ENCODE results near the gene ATP2C1. TPM values are rescaled to one million over a fixed set of nuclear protein-coding genes. Genes with fewer than 3 reads are reported as not detected.

ATP2C1 gene
- total and polyA plus RNA-seq, 2 donors (not counting 1 experiment from before 2014, with no cell fraction given), result 23.9 to 59.2 TPM

GRCh38 chr3:131028844-131029243, 135.0 kb downstream of the ATP2C1 start:
- no peaks in the 10 kb centered on the region for H3K27me3 ChIP-seq (replicated peaks in 1 of 4; ENCODE audit: control extremely low read depth in 1 of 4, control insufficient read depth in 3 of 4, insufficient read depth in 4 of 4, low read length in 3 of 4)
- H3K4me3 Mint-ChIP-seq, result no peak overlapping the region
- H3K36me3 ChIP-seq (replicated peaks in 1 of 2; ENCODE audit: control extremely low read depth in 1 of 2, control insufficient read depth in 1 of 2, extremely low read depth in 1 of 2, insufficient read depth in 2 of 2, low read length in 1 of 2), result peaks cover 5 to 6% of the 10 kb centered on the region in 2 experiments
- ChIA-PET POLR2A (no interaction called here), CTCF (no interaction called here)
- H4K20me1 ChIP-seq (ENCODE audit: control insufficient read depth, insufficient read depth, low read length, poor library complexity, severe bottlenecking), result no peaks in the 10 kb centered on the region
- WGBS (ENCODE audit: insufficient coverage), result no CpG with 5 or more reads among the region's 3 CpGs
- no peak overlapping the region for H3K27ac Mint-ChIP-seq
- H3K4me1 ChIP-seq (ENCODE audit: control insufficient read depth in 2 of 2, insufficient read depth in 2 of 2, low read length in 2 of 2), result peaks cover 20% of the 10 kb centered on the region in 2 donors
- ATAC-seq (ENCODE audit: low read depth) (no peak), DNase-seq (no peak)
- no peak overlapping the region for H3K4me2 ChIP-seq (replicated peaks; ENCODE audit: low read depth, low read length, poor library complexity, severe bottlenecking)
- H3K79me2 ChIP-seq (ENCODE audit: control insufficient read depth, insufficient read depth, low read length), result peaks cover 27% of the 10 kb centered on the region
- H3K4me3 ChIP-seq (ENCODE audit: control extremely low read depth in 1 of 5, extremely low read depth in 1 of 5, insufficient read depth in 1 of 5, low read depth in 2 of 5, low read length in 4 of 5), result no peak overlapping the region
- TF ChIP-seq EZH2 (IDR thresholded peaks at IDR 0.05; ENCODE audit: borderline replicate concordance, insufficient read depth, low read depth, low read length, poor library complexity, severe bottlenecking) (no peak), CTCF (IDR thresholded peaks at IDR 0.05) (no peak)
- H2AFZ ChIP-seq (ENCODE audit: insufficient read depth, low read depth, low read length, poor library complexity, severe bottlenecking), result no peak overlapping the region
- intact Hi-C loops (cut with micrococcal nuclease), result loop anchor here (5.0 kb wide), 1 partner anchor 917 kb away; no protein-coding TSS in a partner anchor
- H3K9me3 ChIP-seq (ENCODE audit: control extremely low read depth in 1 of 3, control insufficient read depth in 2 of 3, insufficient read depth in 1 of 3, low read length in 2 of 3), result no peaks in the 10 kb centered on the region
- no peak overlapping the region for H3K9ac ChIP-seq (ENCODE audit: low read length)
- no peaks in the 10 kb centered on the region for H3K9me3 Mint-ChIP-seq (ENCODE audit: insufficient read depth)
- H3K27ac ChIP-seq (ENCODE audit: low read length in 2 of 2), result no peak overlapping the region
- H3K27me3 Mint-ChIP-seq, result no peaks in the 10 kb centered on the region
- H3K4me1 Mint-ChIP-seq, result peaks cover 33% of the 10 kb centered on the region

- no peaks in the 10 kb centered on the region for H3K9me3 ChIP-seq (ENCODE audit: control extremely low read depth in 1 of 3, control insufficient read depth in 2 of 3, insufficient read depth in 1 of 3, low read length in 2 of 3)
- POLR2A ChIA-PET, result no interaction called here
- ATAC-seq (ENCODE audit: low read depth) (no peak), DNase-seq (no peak)
- no peaks in the 10 kb centered on the region for H3K36me3 ChIP-seq (replicated peaks in 1 of 2; ENCODE audit: control extremely low read depth in 1 of 2, control insufficient read depth in 1 of 2, extremely low read depth in 1 of 2, insufficient read depth in 2 of 2, low read length in 1 of 2)
- no CpG with 5 or more reads among the region's 3 CpGs for WGBS (ENCODE audit: insufficient coverage)
- CTCF ChIA-PET, result interaction anchor here (0.8 to 1.8 kb wide), 5 partner anchors 9 to 138 kb away, joined by 3 to 5 read pairs (median 3); partner anchors contain the start of gene ATP2C1
- intact Hi-C loops (cut with micrococcal nuclease), result loop anchor here (2.0 to 10.0 kb wide), 2 partner anchors 763 to 1311 kb away; no protein-coding TSS in a partner anchor
- H3K4me1 ChIP-seq (ENCODE audit: control insufficient read depth in 2 of 2, insufficient read depth in 2 of 2, low read length in 2 of 2), result peaks cover 4 to 7% of the 10 kb centered on the region in 2 donors
- H3K4me1 Mint-ChIP-seq, result peaks cover 7% of the 10 kb centered on the region
- no peak overlapping the region for H3K27ac ChIP-seq (ENCODE audit: low read length in 2 of 2)
- no peak overlapping the region for H3K4me2 ChIP-seq (replicated peaks; ENCODE audit: low read depth, low read length, poor library complexity, severe bottlenecking)
- no peak for TF ChIP-seq EZH2 (IDR thresholded peaks at IDR 0.05; ENCODE audit: borderline replicate concordance, insufficient read depth, low read depth, low read length, poor library complexity, severe bottlenecking)
- no peak for TF ChIP-seq CTCF (IDR thresholded peaks at IDR 0.05)
- H3K9me3 Mint-ChIP-seq (ENCODE audit: insufficient read depth), result no peaks in the 10 kb centered on the region
- H3K4me3 Mint-ChIP-seq, result no peak overlapping the region
- no peaks in the 10 kb centered on the region for H3K27me3 Mint-ChIP-seq
- H3K9ac ChIP-seq (ENCODE audit: low read length), result no peak overlapping the region
- H3K27me3 ChIP-seq (replicated peaks in 1 of 4; ENCODE audit: control extremely low read depth in 1 of 4, control insufficient read depth in 3 of 4, insufficient read depth in 4 of 4, low read length in 3 of 4), result no peaks in the 10 kb centered on the region
- no peak overlapping the region for H3K4me3 ChIP-seq (ENCODE audit: control extremely low read depth in 1 of 5, extremely low read depth in 1 of 5, insufficient read depth in 1 of 5, low read depth in 2 of 5, low read length in 4 of 5)
- no peaks in the 10 kb centered on the region for H4K20me1 ChIP-seq (ENCODE audit: control insufficient read depth, insufficient read depth, low read length, poor library complexity, severe bottlenecking)
- H2AFZ ChIP-seq (ENCODE audit: insufficient read depth, low read depth, low read length, poor library complexity, severe bottlenecking), result no peak overlapping the region
- no peaks in the 10 kb centered on the region for H3K79me2 ChIP-seq (ENCODE audit: control insufficient read depth, insufficient read depth, low read length)
- no peak overlapping the region for H3K27ac Mint-ChIP-seq
Measured at GRCh38 chr3:131031660-131032059, 137.8 kb downstream of the ATP2C1 start.

Data from B cell (primary cell).